NCI-H524 treated with DMSO at 0.1 percent for 48 hours (cell line): Measurements from ENCODE around the gene GPR15.
"Not testable (repeated sequence)": the region's sequence is repeated elsewhere in the genome, so short reads cannot be mapped to it uniquely, and the experiment has no call there.

Experiments
- DNase-seq: peaks from one replicate; lab custom pipeline; 2025; lab: John Stamatoyannopoulos, UW

The GPR15 gene

GRCh38 chr3:98558100-98558827, 26.5 kb downstream of the GPR15 start:
- DNase-seq: no peak

DNA sequence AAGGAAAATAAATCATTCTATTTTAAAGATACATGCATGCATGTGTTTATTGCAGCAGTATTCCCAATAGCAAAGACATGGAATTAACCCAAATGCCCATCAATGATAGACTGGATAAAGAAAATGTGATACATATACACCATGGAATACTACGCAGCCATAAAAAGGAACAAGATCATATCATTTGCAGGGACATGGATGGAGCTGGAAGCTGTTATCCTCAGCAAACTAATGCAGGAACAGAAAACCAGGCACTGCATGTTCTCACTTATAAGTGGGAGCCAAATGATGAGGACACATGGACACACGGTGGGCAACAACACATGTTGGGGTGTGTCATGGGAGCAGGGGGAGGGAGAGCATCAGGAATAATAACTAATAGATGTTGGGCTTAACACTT, 28.0 kb downstream of the GPR15 start:
- not testable (repeated sequence) for DNase-seq

DNA sequence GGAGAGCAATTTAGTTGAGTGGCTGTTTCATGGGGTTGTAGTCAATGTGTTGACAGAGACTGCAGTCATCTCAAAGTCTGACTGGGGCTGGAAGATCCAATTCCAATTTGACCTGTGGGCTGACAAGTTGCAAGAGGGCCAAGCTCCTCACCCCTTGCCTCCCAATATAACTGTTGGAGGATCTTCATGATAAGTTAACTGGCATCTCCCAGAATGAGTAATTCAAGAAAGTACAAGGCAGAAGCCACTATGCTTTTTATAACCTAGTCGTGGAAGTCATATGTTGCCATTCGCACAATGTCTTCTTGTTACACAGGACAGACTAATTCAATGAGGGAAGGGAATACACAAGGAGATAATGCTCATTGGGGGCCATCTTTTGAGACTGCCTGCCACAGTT, 29.1 kb downstream of the GPR15 start:
- DNase-seq: no peak

DNA sequence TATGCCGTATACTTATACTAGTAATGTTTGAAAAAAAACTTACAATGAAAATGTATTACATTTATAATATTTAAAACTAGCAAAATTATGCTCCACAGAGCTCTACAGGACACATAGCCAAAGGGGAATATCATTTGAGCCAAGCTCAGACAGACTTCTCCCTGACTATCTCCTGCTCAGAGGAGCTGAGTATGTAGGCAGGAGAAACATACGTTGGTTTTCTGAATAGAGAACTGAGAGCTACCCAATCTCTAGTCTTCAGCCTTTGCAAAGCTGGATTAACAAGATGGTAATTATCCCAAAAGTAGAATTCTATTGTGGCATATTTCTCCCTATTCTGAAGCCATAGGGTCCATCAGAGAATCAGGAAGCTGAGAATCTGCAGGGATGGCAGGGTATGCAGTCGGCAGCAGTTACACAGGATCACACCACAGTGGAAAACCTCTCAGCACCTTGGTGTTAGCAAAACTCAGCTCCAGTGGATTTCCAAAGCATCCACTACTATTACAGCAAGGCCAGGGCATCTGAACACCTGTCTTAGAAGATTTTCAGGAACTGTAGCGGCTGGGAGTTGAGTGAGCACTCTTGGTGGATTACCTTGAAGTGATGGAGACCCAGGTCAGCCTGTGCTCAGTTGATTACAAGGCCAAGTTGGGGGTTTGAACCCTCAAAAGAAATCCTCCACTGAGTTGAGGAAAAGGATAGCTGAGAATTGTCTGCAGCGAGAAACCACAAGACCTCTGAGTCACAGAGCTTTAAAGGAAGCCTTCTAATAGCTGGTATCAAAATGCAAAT, 30.1 kb downstream of the GPR15 start:
- no peak for DNase-seq

DNA sequence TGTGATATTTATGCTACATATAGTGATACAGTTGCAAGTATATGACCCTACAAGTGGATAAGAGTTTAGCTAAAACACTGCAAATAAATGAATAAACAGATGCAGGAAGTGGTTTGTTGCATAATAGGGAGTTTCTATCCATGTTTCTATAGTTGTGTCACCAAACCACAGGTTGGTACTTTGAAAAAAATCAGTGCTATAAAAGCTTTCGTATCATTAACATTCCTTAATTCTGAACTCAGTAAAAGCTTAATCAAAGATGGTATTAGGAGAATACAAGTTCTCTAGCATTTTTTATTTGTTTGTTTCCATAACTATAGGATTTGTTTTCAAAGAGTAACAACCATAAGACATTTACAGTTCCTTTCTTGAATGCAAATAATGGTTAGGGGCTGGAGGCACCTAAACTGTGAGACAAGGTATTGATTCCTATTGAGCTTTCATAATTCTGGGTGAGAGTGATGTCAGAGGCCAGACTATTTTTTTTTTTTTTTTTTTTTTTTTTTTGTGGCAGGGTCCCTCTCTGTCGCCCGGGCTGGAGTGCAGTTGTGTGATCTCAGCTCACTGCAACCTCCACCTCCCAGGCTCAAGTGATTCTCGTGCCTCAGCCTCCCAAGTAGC, 32.0 kb downstream of the GPR15 start:
- no peak for DNase-seq

GRCh38 chr3:98564282-98565005, 32.7 kb downstream of the GPR15 start:
- DNase-seq: no peak

GRCh38 chr3:98565237-98565643, 33.5 kb downstream of the GPR15 start:
- DNase-seq: no peak

- no peak for DNase-seq
Observed at GRCh38 chr3:98565843-98566242, 34.1 kb downstream of the GPR15 start.

DNA sequence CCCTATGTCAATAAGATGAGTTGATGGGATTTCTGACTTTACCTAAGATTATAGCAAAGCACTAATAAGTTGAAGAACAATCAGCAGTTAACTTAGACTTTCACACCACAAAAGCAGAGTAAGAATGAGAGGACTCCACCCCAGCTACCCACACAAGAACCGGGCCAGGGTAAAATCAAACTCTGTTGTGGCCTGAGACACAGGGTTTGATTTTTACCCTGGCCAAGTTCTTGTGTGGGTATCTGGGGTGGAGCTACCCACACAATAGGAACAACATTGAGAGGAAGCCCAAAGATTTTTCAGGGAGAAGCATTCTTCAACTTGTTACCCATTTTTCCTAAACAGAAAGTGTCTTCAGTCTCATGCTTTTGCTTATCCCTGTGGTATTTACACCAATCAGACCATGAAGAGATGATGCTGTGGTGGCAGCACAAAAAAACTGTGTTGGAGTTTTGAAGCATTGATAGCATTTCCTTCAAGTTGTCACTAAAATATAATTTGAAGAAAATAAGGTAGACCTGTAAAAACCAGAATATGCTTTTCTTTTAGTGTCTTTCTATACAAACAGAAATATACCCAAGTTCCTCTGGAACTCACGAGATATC, 36.0 kb downstream of the GPR15 start:
- no peak for DNase-seq

DNA sequence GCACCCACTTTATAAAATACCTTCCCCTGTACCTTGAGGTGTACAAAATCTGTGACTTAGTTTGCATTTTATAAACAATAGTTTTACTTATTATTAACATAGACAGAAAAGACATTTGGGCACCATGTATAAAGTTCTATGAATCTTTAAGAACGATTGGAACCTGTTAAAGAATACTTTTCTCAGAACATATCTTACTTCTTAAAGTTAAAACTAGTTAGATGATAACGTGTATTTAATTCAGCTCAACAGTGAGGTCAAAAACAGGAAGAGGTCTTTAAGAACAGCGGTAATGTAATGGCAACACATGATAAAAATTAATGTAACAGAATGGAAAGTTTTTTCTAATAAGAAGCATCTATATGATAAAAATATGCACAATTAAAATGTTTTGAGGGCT, 36.6 kb downstream of the GPR15 start:
- DNase-seq: no peak

GRCh38 chr3:98573181-98573728, 41.5 kb downstream of the GPR15 start:
- DNase-seq: no peak

DNA sequence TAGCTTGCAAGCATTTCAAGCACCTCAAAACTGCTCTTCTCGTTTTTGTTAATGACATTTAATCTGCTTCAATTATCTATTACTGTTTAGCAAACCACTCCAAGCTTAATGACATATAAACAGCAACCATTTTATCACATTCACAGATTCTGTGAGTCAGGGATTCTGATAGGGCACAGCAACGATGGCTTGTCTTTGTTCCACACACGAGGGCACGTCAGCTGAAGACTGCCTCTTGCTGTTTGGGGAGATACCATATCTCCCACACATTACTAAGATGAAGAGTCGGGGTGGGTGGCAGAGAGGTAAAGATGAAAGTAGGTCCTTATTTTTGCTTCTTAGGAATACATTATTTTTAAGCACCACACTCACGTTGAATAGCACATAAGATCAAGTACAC, 42.4 kb downstream of the GPR15 start:
- DNase-seq: no peak

DNA sequence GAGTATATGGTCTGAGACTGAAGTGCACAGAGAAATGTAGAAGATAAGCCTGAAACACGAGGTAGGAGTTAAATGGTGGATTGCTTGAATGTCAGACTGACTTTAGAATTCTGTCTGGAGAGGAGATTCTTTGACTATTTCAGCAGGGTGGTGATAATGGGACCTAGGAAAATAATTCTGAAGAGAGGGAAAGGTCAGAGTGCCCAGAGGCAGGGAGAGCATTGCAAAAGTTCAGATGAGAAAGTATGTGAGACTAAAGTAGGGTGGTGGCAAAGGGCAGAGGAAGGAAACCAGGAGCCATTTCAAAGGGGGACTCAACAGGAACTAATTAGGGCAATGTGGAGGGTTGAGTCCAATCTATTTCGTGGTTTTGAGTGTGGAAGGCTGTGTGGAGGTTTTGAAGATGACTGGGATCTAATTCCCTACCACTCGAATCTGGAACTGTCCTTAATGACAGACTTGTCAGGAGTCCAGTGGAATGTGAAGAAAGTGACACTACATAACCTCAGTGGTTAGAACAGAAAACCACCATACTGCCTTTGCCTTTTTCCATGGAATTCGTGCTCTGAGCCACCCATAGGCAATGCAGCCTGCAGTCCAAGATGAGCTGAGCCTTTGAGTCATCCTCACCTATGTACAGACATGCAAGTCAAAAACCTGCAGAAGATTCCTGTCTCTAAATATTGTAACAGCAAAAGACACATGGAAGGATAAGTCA, 45.6 kb downstream of the GPR15 start:
- DNase-seq: no peak

DNA sequence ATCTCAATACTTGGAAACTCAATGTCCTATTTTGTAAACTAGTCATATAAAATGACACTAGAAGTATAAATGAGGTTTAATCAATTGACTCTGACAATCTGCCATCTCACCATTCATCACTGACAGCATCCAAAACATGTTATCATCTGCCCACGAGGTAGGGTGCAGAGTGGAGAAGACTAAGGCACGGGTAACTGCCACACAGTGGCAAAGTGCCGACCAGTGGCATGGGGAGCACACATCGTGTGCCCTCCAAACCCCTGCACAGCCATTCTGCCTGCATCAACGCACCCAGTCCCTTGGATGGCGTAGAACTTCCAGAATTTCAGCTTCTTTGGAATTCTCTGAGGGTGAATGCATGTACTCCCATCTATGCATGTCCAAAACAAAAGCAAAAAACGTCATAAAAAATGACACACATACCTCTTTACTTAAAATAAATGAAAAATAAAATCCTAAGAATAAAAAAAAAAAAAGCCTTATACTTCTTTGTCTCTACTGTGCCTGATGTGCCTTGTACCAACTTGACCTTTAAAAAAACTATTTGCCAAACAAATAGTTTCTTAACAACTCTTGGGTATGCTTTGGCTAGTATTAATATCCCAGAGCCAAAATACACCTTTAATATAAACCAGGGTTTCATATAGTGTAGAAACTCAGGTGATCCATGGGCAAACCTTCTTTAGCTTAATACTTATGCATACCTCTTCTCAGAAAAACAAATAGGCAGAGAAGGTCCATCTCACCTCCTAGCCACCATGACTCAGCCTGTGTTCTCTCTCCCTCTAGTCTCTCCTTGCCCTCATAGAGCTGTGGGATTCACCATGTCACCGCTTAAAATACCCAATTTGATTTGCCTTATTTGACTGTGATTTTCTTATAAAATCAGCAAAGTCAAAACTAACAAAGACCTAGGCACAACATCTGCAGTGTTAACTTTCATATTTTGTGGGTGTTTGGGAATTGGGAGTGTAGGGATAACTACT, 48.9 kb downstream of the GPR15 start:
- no peak for DNase-seq

GRCh38 chr3:98581474-98581873, 49.7 kb downstream of the GPR15 start:
- no peak for DNase-seq

DNA sequence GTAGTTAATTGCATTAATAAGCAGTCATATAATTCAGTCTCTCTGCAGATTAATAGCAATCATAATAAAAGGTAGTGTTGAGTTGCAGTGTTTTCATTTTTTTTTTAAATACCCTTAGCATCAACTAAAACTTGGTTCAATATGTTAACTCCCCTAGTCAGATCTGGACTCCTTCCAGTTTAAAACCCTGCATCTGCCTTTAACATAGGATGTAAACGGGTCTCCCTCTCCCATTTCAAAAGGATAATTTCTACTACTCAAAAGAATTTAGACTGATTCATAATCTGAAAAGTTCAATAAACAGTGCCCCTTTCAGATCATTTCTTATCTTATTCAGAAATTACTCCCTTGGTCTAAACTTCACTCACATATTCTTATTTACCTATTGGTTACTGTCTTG, 50.3 kb downstream of the GPR15 start:
- DNase-seq: no peak

DNA sequence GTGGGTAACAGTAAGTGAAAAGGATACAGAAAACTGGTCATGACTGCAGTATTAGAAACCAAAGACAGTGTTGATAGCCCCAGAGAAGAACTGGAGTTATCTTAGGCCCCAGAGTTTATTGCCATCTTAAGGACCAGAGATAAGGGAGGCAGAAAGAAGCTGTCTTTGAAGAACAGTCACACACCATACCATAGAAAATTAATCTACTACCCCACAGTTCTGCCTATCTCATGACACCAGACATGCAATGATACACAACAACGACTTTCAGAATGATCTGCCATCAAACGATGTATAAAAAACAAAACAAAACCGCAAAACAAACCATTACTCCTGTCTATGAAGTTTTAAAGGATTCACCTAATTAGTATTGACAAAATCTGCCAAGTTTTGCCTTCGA, 52.0 kb downstream of the GPR15 start:
- DNase-seq: no peak
